Measurements from ENCODE around the gene SLC35A3. TPM values are rescaled to one million over a fixed set of nuclear protein-coding genes. Genes with fewer than 3 reads are reported as not detected.
A peak's percentile ranks its signal among the peaks of the same experiment; 100 is the strongest.
"Not testable (repeated sequence)": the region's sequence is repeated elsewhere in the genome, so short reads cannot be mapped to it uniquely, and the experiment has no call there.

SLC35A3 gene
- total and polyA plus RNA-seq, 2 donors: 25.9 to 28.2 TPM

GRCh38 chr1:99965646-99966375 lies 4.0 kb upstream of the SLC35A3 start:
- WGBS: 93% methylated on average over 2 of the region's 2 CpGs
- no peak overlapping the region for H3K27ac ChIP-seq (ENCODE audit: low read depth in 1 of 2, low read length in 1 of 2)
- no peaks in the 10 kb centered on the region for H3K27me3 ChIP-seq (ENCODE audit: control insufficient read depth in 2 of 2, insufficient read depth in 1 of 2, low read length in 1 of 2)
- no peak for DNase-seq (ENCODE audit: low read depth in 6 of 9, low spot score in 9 of 9)
- H3K9me3 ChIP-seq (ENCODE audit: control insufficient read depth in 2 of 2, insufficient read depth in 1 of 2, low read length in 1 of 2): no peaks in the 10 kb centered on the region
- peaks cover 0 to 7% of the 10 kb centered on the region in 2 donors for H3K4me1 ChIP-seq (ENCODE audit: control insufficient read depth in 2 of 2, insufficient read depth in 2 of 2, low read length in 2 of 2)
- H3K4me3 ChIP-seq (ENCODE audit: low read length in 2 of 2): no peak overlapping the region
- no peaks in the 10 kb centered on the region for H3K36me3 ChIP-seq (ENCODE audit: control insufficient read depth in 2 of 2, insufficient read depth in 2 of 2, low read length in 1 of 2)

- Histone ChIP-seq H3K27ac (ENCODE audit: low read depth in 1 of 2, low read length in 1 of 2) (no peak overlapping the region), H3K36me3 (ENCODE audit: control insufficient read depth in 2 of 2, insufficient read depth in 2 of 2, low read length in 1 of 2) (no peaks in the 10 kb centered on the region)
Observed at GRCh38 chr1:99968214-99968613, 1.6 kb upstream of the SLC35A3 start.

GRCh38 chr1:99969260-99969728 lies 502 bp upstream of the SLC35A3 start:
- peaks cover 0 to under 1% of the 10 kb centered on the region in 2 donors for H3K36me3 ChIP-seq (ENCODE audit: control insufficient read depth in 2 of 2, insufficient read depth in 2 of 2, low read length in 1 of 2)
- peak overlapping the region; percentile 79 to 88 for H3K4me3 ChIP-seq (ENCODE audit: low read length in 2 of 2)
- H3K9me3 ChIP-seq (ENCODE audit: control insufficient read depth in 2 of 2, insufficient read depth in 1 of 2, low read length in 1 of 2): no peaks in the 10 kb centered on the region
- H3K27ac ChIP-seq (ENCODE audit: low read depth in 1 of 2, low read length in 1 of 2): peak overlapping the region; percentile 77 to 89
- peak in 1 of 9 donors; percentile 29 for DNase-seq (ENCODE audit: low read depth in 6 of 9, low spot score in 9 of 9)
- H3K4me1 ChIP-seq (ENCODE audit: control insufficient read depth in 2 of 2, insufficient read depth in 2 of 2, low read length in 2 of 2): peaks cover 2 to 20% of the 10 kb centered on the region in 2 donors
- WGBS: 24% methylated on average over 6 of the region's 6 CpGs
- no peaks in the 10 kb centered on the region for H3K27me3 ChIP-seq (ENCODE audit: control insufficient read depth in 2 of 2, insufficient read depth in 1 of 2, low read length in 1 of 2)

More at GRCh38 chr1:99968214-99968613, 1.6 kb upstream of the SLC35A3 start:
- no peaks in the 10 kb centered on the region for H3K27me3 ChIP-seq (ENCODE audit: control insufficient read depth in 2 of 2, insufficient read depth in 1 of 2, low read length in 1 of 2)
- no peaks in the 10 kb centered on the region for H3K9me3 ChIP-seq (ENCODE audit: control insufficient read depth in 2 of 2, insufficient read depth in 1 of 2, low read length in 1 of 2)
- peaks cover 2 to 20% of the 10 kb centered on the region in 2 donors for H3K4me1 ChIP-seq (ENCODE audit: control insufficient read depth in 2 of 2, insufficient read depth in 2 of 2, low read length in 2 of 2)
- WGBS: 98% methylated on average over 4 of the region's 4 CpGs
- H3K4me3 ChIP-seq (ENCODE audit: low read length in 2 of 2): no peak overlapping the region
- no peak for DNase-seq (ENCODE audit: low read depth in 6 of 9, low spot score in 9 of 9)

- Histone ChIP-seq H3K27me3 (ENCODE audit: control insufficient read depth in 2 of 2, insufficient read depth in 1 of 2, low read length in 1 of 2) (no peaks in the 10 kb centered on the region), H3K4me1 (ENCODE audit: control insufficient read depth in 2 of 2, insufficient read depth in 2 of 2, low read length in 2 of 2) (peaks cover 2 to 20% of the 10 kb centered on the region in 2 donors), H3K4me3 (ENCODE audit: low read length in 2 of 2) (peak overlapping the region; percentile 79 to 88), H3K27ac (ENCODE audit: low read depth in 1 of 2, low read length in 1 of 2) (peak overlapping the region; percentile 61 to 89), H3K9me3 (ENCODE audit: control insufficient read depth in 2 of 2, insufficient read depth in 1 of 2, low read length in 1 of 2) (no peaks in the 10 kb centered on the region), H3K36me3 (ENCODE audit: control insufficient read depth in 2 of 2, insufficient read depth in 2 of 2, low read length in 1 of 2) (peaks cover 4 to 13% of the 10 kb centered on the region in 2 donors)
- peak in 3 of 9 donors; percentile 1 to 6 (median 2) for DNase-seq (ENCODE audit: low read depth in 6 of 9, low spot score in 9 of 9)
- WGBS: 45% methylated on average over 7 of the region's 7 CpGs
Observed at GRCh38 chr1:99970713-99971255, 988 bp downstream of the SLC35A3 start.

GRCh38 chr1:99972066-99972465 lies 2.3 kb downstream of the SLC35A3 start:
- Histone ChIP-seq H3K36me3 (ENCODE audit: control insufficient read depth in 2 of 2, insufficient read depth in 2 of 2, low read length in 1 of 2) (peaks cover 8 to 23% of the 10 kb centered on the region in 2 donors), H3K4me1 (ENCODE audit: control insufficient read depth in 2 of 2, insufficient read depth in 2 of 2, low read length in 2 of 2) (peaks cover 2 to 20% of the 10 kb centered on the region in 2 donors)
- H3K9me3 ChIP-seq (ENCODE audit: control insufficient read depth in 2 of 2, insufficient read depth in 1 of 2, low read length in 1 of 2); H3K4me3 ChIP-seq (ENCODE audit: low read length in 2 of 2); DNase-seq (ENCODE audit: low read depth in 6 of 9, low spot score in 9 of 9); H3K27ac ChIP-seq (ENCODE audit: low read depth in 1 of 2, low read length in 1 of 2); H3K27me3 ChIP-seq (ENCODE audit: control insufficient read depth in 2 of 2, insufficient read depth in 1 of 2, low read length in 1 of 2): not testable (repeated sequence)
- 98% methylated on average over 7 of the region's 7 CpGs for WGBS

GRCh38 chr1:99975529-99975928 lies 5.7 kb downstream of the SLC35A3 start:
- H3K4me1 ChIP-seq (ENCODE audit: control insufficient read depth in 2 of 2, insufficient read depth in 2 of 2, low read length in 2 of 2): peaks cover 2 to 14% of the 10 kb centered on the region in 2 donors

GRCh38 chr1:99977326-99977725 lies 7.5 kb downstream of the SLC35A3 start:
- WGBS: 98% methylated on average over 12 of the region's 12 CpGs
- not testable (repeated sequence) for H3K27ac ChIP-seq (ENCODE audit: low read depth in 1 of 2, low read length in 1 of 2); H3K4me3 ChIP-seq (ENCODE audit: low read length in 2 of 2); DNase-seq (ENCODE audit: low read depth in 6 of 9, low spot score in 9 of 9); H3K9me3 ChIP-seq (ENCODE audit: control insufficient read depth in 2 of 2, insufficient read depth in 1 of 2, low read length in 1 of 2); H3K27me3 ChIP-seq (ENCODE audit: control insufficient read depth in 2 of 2, insufficient read depth in 1 of 2, low read length in 1 of 2); H3K4me1 ChIP-seq (ENCODE audit: control insufficient read depth in 2 of 2, insufficient read depth in 2 of 2, low read length in 2 of 2)
- H3K36me3 ChIP-seq (ENCODE audit: control insufficient read depth in 2 of 2, insufficient read depth in 2 of 2, low read length in 1 of 2): peaks cover 12 to 27% of the 10 kb centered on the region in 2 donors

More at GRCh38 chr1:99975529-99975928, 5.7 kb downstream of the SLC35A3 start:
- Histone ChIP-seq H3K27me3 (ENCODE audit: control insufficient read depth in 2 of 2, insufficient read depth in 1 of 2, low read length in 1 of 2) (no peaks in the 10 kb centered on the region), H3K9me3 (ENCODE audit: control insufficient read depth in 2 of 2, insufficient read depth in 1 of 2, low read length in 1 of 2) (no peaks in the 10 kb centered on the region), H3K36me3 (ENCODE audit: control insufficient read depth in 2 of 2, insufficient read depth in 2 of 2, low read length in 1 of 2) (peaks cover 12 to 25% of the 10 kb centered on the region in 2 donors), H3K4me3 (ENCODE audit: low read length in 2 of 2) (no peak overlapping the region), H3K27ac (ENCODE audit: low read depth in 1 of 2, low read length in 1 of 2) (no peak overlapping the region)
- no peak for DNase-seq (ENCODE audit: low read depth in 6 of 9, low spot score in 9 of 9)
- 97% methylated on average over 3 of the region's 3 CpGs for WGBS

GRCh38 chr1:99978218-99978617 lies 8.4 kb downstream of the SLC35A3 start:
- Histone ChIP-seq H3K27me3 (ENCODE audit: control insufficient read depth in 2 of 2, insufficient read depth in 1 of 2, low read length in 1 of 2) (no peaks in the 10 kb centered on the region), H3K4me1 (ENCODE audit: control insufficient read depth in 2 of 2, insufficient read depth in 2 of 2, low read length in 2 of 2) (no peaks in the 10 kb centered on the region), H3K27ac (ENCODE audit: low read depth in 1 of 2, low read length in 1 of 2) (no peak overlapping the region), H3K9me3 (ENCODE audit: control insufficient read depth in 2 of 2, insufficient read depth in 1 of 2, low read length in 1 of 2) (no peaks in the 10 kb centered on the region), H3K4me3 (ENCODE audit: low read length in 2 of 2) (no peak overlapping the region), H3K36me3 (ENCODE audit: control insufficient read depth in 2 of 2, insufficient read depth in 2 of 2, low read length in 1 of 2) (peaks cover 12 to 27% of the 10 kb centered on the region in 2 donors)
- no peak for DNase-seq (ENCODE audit: low read depth in 6 of 9, low spot score in 9 of 9)
- 98% methylated on average over 2 of the region's 2 CpGs for WGBS

GRCh38 chr1:99979091-99979490 lies 9.3 kb downstream of the SLC35A3 start:
- no peaks in the 10 kb centered on the region for H3K9me3 ChIP-seq (ENCODE audit: control insufficient read depth in 2 of 2, insufficient read depth in 1 of 2, low read length in 1 of 2)
- no peaks in the 10 kb centered on the region for H3K27me3 ChIP-seq (ENCODE audit: control insufficient read depth in 2 of 2, insufficient read depth in 1 of 2, low read length in 1 of 2)
- no peaks in the 10 kb centered on the region for H3K4me1 ChIP-seq (ENCODE audit: control insufficient read depth in 2 of 2, insufficient read depth in 2 of 2, low read length in 2 of 2)
- DNase-seq (ENCODE audit: low read depth in 6 of 9, low spot score in 9 of 9): no peak
- H3K27ac ChIP-seq (ENCODE audit: low read depth in 1 of 2, low read length in 1 of 2): no peak overlapping the region
- H3K4me3 ChIP-seq (ENCODE audit: low read length in 2 of 2): no peak overlapping the region
- H3K36me3 ChIP-seq (ENCODE audit: control insufficient read depth in 2 of 2, insufficient read depth in 2 of 2, low read length in 1 of 2): peaks cover 12 to 27% of the 10 kb centered on the region in 2 donors

Measured in thymus (tissue), 11 donors.